ENCODE results near the gene RANBP3. TPM values are rescaled to one million over a fixed set of nuclear protein-coding genes. Genes with fewer than 3 reads are reported as not detected.

RANBP3 gene
- total RNA-seq, 6 experiments from 2014 or later = 57.6 to 80.9 (median 70.4) TPM

DNA sequence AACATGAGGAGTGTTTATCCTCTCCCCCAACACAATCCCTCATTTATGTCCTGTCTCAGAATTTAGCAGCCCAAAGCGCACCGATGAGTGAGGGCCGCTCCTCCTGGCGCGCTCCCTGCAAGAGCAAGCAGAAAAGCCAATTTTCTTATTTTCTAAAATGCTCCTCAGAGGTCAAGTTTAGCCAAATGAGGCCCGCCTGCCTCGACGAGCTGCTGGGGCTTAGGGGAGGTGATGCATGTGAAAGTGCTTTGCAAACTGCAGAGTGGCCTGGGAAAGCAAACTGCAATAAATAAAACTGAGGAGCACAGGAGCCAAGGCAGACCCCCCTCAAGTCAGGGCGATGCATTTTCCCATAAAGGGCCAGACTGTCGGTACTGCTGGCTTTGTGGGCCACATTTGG is 34.9 kb downstream of the RANBP3 start:
- peaks cover 23% of the 10 kb centered on the region for H3K4me1 Mint-ChIP-seq (ENCODE audit: low read depth)
- no peak for DNase-seq
- no peak for TF ChIP-seq CTCF (IDR thresholded peaks at IDR 0.05)
- H3K36me3 Mint-ChIP-seq (ENCODE audit: low read depth) = peaks cover 1% of the 10 kb centered on the region; the same call in 1 of the 2 replicates
- H3K27ac Mint-ChIP-seq = no peak overlapping the region; the same call in 1 of the 2 replicates
- no peak overlapping the region for H3K4me3 Mint-ChIP-seq
- H3K27me3 Mint-ChIP-seq (ENCODE audit: insufficient read depth) = peaks cover 1% of the 10 kb centered on the region
- no peaks in the 10 kb centered on the region for H3K9me3 Mint-ChIP-seq

DNA sequence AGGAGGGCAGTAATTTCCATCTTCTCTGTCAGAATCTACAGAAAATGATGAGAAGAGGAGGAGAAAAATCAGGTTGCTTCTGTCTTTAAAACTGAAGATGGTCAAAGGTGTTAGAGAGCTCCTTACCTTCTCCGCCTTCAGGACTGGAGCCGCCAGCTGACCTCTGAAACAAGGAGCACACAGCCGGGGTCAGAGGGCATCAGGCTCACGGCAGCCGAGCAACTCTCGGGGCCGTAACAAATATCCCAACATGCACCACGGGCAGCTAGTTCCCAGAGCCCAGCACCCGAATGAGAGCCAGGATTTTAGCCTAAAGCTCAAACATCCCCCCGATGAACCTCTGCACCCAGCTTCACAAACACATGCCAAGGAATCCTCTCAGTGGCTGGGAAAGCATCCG is 36.3 kb downstream of the RANBP3 start:
- peaks cover 15% of the 10 kb centered on the region; the same call in 1 of the 2 replicates for H3K36me3 Mint-ChIP-seq (ENCODE audit: low read depth)
- peak overlapping the region; percentile 24; the same call in 1 of the 2 replicates for H3K27ac Mint-ChIP-seq
- peaks cover 24% of the 10 kb centered on the region for H3K4me1 Mint-ChIP-seq (ENCODE audit: low read depth)
- no peak for TF ChIP-seq CTCF (IDR thresholded peaks at IDR 0.05)
- H3K27me3 Mint-ChIP-seq (ENCODE audit: insufficient read depth) = peaks cover 1% of the 10 kb centered on the region; the same call in 1 of the 2 replicates
- no peaks in the 10 kb centered on the region for H3K9me3 Mint-ChIP-seq
- H3K4me3 Mint-ChIP-seq = no peak overlapping the region
- no peak for DNase-seq

- no peak for DNase-seq
These were observed 37.4 kb downstream of the RANBP3 start for GRCh38 chr19:5940260-5941208.

DNA sequence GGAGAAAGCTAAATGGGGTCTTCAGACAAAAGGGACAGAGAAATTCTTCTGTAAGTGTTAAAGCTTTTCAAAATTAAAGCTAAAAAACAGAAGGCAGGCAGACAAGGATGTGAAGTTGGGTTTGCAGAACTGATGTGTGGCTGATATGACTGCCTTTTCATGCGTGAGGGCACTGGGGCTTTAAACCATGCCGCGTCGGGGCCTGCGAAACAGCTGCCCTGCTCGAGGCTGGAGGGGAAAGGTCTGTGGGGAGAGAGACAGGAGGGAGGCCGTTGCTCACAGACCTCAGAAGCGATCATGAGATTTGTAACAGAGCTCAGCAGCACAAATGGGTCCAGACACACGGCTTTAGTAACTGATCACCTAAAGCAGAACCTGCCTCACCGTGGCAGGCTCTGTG is 40.4 kb downstream of the RANBP3 start:
- Mint-ChIP-seq H3K27ac (no peak overlapping the region), H3K4me1 (ENCODE audit: low read depth) (peaks cover 31% of the 10 kb centered on the region), H3K4me3 (no peak overlapping the region), H3K27me3 (ENCODE audit: insufficient read depth) (no peaks in the 10 kb centered on the region; the same call in 1 of the 2 replicates), H3K9me3 (no peaks in the 10 kb centered on the region), H3K36me3 (ENCODE audit: low read depth) (peaks cover 17% of the 10 kb centered on the region; the same call in 1 of the 2 replicates)
- no peak; the same call in 1 of the 2 replicates for TF ChIP-seq CTCF (IDR thresholded peaks at IDR 0.05)
- no peak for DNase-seq

More at GRCh38 chr19:5940260-5941208, 37.4 kb downstream of the RANBP3 start:
- H3K27ac Mint-ChIP-seq = no peak overlapping the region
- peaks cover 17% of the 10 kb centered on the region; the same call in 1 of the 2 replicates for H3K36me3 Mint-ChIP-seq (ENCODE audit: low read depth)
- TF ChIP-seq CTCF (IDR thresholded peaks at IDR 0.05) = no peak
- no peak overlapping the region for H3K4me3 Mint-ChIP-seq
- H3K9me3 Mint-ChIP-seq = no peaks in the 10 kb centered on the region
- peaks cover 36% of the 10 kb centered on the region for H3K4me1 Mint-ChIP-seq (ENCODE audit: low read depth)
- H3K27me3 Mint-ChIP-seq (ENCODE audit: insufficient read depth) = peaks cover 1% of the 10 kb centered on the region; the same call in 1 of the 2 replicates

GRCh38 chr19:5936292-5936592 is 41.7 kb downstream of the RANBP3 start:
- Mint-ChIP-seq H3K27ac (peak overlapping the region; percentile 85), H3K27me3 (ENCODE audit: insufficient read depth) (no peaks in the 10 kb centered on the region; the same call in 1 of the 2 replicates), H3K4me3 (peak overlapping the region; percentile 62; the same call in 1 of the 2 replicates), H3K4me1 (ENCODE audit: low read depth) (peaks cover 31% of the 10 kb centered on the region), H3K9me3 (no peaks in the 10 kb centered on the region), H3K36me3 (ENCODE audit: low read depth) (peaks cover 17% of the 10 kb centered on the region; the same call in 1 of the 2 replicates)
- DNase-seq = no peak
- no peak for TF ChIP-seq CTCF (IDR thresholded peaks at IDR 0.05)

Measured in HFFc6 (cell line).